ENCODE data around the gene URM1.

DNA sequence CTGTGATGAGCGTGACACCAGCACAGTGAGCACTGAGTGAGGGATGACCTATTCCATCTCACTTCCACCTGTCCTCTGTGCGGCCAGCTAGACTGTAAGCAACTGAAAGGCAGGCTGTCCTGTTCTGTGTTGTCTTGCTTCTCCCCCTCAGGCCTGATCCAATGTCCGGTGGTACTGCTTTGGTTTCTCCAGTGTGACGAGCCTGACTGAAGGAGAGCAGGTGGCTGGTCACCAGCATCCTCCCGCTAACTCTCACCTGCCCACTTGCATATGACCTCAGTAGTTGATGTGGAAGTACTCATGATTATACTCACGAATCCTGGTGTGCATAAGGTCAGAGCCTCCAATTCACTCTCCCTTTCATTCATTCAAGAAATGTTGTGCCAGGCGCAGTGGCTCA, 33.2 kb upstream of the URM1 start:
- TF ChIP-seq, protein P1, sequence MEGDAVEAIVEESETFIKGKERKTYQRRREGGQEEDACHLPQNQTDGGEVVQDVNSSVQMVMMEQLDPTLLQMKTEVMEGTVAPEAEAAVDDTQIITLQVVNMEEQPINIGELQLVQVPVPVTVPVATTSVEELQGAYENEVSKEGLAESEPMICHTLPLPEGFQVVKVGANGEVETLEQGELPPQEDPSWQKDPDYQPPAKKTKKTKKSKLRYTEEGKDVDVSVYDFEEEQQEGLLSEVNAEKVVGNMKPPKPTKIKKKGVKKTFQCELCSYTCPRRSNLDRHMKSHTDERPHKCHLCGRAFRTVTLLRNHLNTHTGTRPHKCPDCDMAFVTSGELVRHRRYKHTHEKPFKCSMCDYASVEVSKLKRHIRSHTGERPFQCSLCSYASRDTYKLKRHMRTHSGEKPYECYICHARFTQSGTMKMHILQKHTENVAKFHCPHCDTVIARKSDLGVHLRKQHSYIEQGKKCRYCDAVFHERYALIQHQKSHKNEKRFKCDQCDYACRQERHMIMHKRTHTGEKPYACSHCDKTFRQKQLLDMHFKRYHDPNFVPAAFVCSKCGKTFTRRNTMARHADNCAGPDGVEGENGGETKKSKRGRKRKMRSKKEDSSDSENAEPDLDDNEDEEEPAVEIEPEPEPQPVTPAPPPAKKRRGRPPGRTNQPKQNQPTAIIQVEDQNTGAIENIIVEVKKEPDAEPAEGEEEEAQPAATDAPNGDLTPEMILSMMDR (IDR thresholded peaks at IDR 0.05): no peak
- no peak for TF ChIP-seq POLR2AphosphoS5 (IDR thresholded peaks at IDR 0.05)
- no peak for TF ChIP-seq EP300 (IDR thresholded peaks at IDR 0.05)
